ENCODE results near the gene SPATA18.

GRCh38 chr4:52081216-52081615 lies 30.1 kb downstream of the SPATA18 start:
- TF ChIP-seq CTCF (IDR thresholded peaks at IDR 0.05; ENCODE audit: low read depth, low read length, missing input control) (no peak), RAD21 (IDR thresholded peaks at IDR 0.05) (no peak), YY1 (IDR thresholded peaks at IDR 0.05) (no peak), MAX (IDR thresholded peaks at IDR 0.05) (no peak), REST (IDR thresholded peaks at IDR 0.05) (no peak)
